ENCODE data around the gene PLXNB3.

The PLXNB3 gene

DNA sequence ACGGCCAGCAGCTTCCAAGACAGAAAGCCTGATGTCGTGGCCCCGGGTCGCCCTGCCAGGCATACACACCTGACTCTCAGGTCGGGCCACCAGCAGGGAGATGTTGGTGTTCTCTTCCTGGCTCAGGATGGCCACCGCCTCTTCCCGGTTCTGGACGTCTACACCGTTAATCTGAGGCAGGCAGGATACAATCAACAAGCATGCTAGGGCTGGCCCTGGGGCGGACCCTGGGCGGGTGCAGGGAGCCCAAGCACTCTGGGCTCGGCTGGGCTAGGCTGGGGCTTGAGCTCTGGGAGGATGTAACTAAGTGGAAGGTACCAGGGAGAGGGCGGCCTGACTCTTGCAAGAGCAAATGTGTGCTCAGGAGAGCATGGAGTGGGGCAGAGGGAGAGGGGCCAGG, 41.4 kb downstream of the PLXNB3 start:
- H3K79me2 ChIP-seq (ENCODE audit: insufficient read depth, low read length), result no peaks in the 10 kb centered on the region
- no peaks in the 10 kb centered on the region for H3K9me2 ChIP-seq (replicated peaks; ENCODE audit: insufficient read depth, low read length)
- no peaks in the 10 kb centered on the region for H3F3A ChIP-seq (ENCODE audit: insufficient read depth)
- H3K9me3 ChIP-seq (ENCODE audit: insufficient read depth, low read length), result no peaks in the 10 kb centered on the region
- H2AFZ ChIP-seq (ENCODE audit: low read depth, low read length, severe bottlenecking), result no peak overlapping the region
- no peaks in the 10 kb centered on the region for H4K20me1 ChIP-seq (ENCODE audit: low read depth, low read length)
- no peak overlapping the region for H3K4me2 ChIP-seq (ENCODE audit: low read depth, low read length, poor library complexity, severe bottlenecking)
- no peaks in the 10 kb centered on the region for H3K36me3 ChIP-seq (ENCODE audit: low read length)
- no peaks in the 10 kb centered on the region for H3K27me3 ChIP-seq (ENCODE audit: low read length)
- no peak for TF ChIP-seq EZH2phosphoT487 (conservative IDR thresholded peaks at IDR 0.05; ENCODE audit: low read length)
- TF ChIP-seq, protein P1, sequence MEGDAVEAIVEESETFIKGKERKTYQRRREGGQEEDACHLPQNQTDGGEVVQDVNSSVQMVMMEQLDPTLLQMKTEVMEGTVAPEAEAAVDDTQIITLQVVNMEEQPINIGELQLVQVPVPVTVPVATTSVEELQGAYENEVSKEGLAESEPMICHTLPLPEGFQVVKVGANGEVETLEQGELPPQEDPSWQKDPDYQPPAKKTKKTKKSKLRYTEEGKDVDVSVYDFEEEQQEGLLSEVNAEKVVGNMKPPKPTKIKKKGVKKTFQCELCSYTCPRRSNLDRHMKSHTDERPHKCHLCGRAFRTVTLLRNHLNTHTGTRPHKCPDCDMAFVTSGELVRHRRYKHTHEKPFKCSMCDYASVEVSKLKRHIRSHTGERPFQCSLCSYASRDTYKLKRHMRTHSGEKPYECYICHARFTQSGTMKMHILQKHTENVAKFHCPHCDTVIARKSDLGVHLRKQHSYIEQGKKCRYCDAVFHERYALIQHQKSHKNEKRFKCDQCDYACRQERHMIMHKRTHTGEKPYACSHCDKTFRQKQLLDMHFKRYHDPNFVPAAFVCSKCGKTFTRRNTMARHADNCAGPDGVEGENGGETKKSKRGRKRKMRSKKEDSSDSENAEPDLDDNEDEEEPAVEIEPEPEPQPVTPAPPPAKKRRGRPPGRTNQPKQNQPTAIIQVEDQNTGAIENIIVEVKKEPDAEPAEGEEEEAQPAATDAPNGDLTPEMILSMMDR (IDR thresholded peaks at IDR 0.05; ENCODE audit: insufficient read depth, low read length, poor library complexity, severe bottlenecking), result no peak
- H3K27ac ChIP-seq (ENCODE audit: low read depth, low read length), result no peak overlapping the region
- H3K9ac ChIP-seq (ENCODE audit: low read length), result no peak overlapping the region
- no peak overlapping the region for H3K4me3 ChIP-seq (ENCODE audit: insufficient read depth, low read length, poor library complexity, severe bottlenecking)

DNA sequence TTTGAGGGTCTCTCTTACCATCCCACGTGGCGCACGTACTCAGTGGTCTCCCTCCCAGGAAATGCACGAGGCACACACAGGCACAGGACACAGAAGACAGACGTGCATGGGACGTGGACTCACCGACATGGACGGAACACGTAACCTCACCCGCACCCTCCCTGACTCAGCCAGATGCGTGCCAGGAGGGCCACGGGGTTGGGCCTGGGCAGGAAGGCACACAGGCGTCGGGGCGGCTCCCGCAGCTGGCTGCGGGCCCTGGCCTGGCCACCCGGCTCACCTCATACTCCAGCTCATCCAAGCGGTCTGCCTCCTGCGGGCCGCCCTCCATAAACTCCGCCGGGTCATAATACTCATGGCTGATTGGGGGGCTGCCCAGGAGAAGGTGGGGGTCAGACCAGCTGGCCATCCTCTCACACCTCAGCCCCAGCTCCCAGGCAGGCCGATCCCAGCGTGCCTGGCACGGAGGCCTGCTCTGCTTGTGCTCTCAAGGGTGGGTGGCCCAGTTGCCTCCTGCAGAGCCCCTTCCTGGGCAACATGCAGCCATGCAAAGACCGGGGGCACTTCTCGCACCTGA, 43.0 kb downstream of the PLXNB3 start:
- Histone ChIP-seq H3F3A (ENCODE audit: insufficient read depth) (no peaks in the 10 kb centered on the region), H2AFZ (ENCODE audit: low read depth, low read length, severe bottlenecking) (no peak overlapping the region), H3K9me2 (replicated peaks; ENCODE audit: insufficient read depth, low read length) (no peaks in the 10 kb centered on the region), H3K36me3 (ENCODE audit: low read length) (no peaks in the 10 kb centered on the region), H3K27me3 (ENCODE audit: low read length) (no peaks in the 10 kb centered on the region), H3K4me2 (ENCODE audit: low read depth, low read length, poor library complexity, severe bottlenecking) (no peak overlapping the region), H3K9ac (ENCODE audit: low read length) (no peak overlapping the region), H3K9me3 (ENCODE audit: insufficient read depth, low read length) (no peaks in the 10 kb centered on the region), H3K4me3 (ENCODE audit: insufficient read depth, low read length, poor library complexity, severe bottlenecking) (no peak overlapping the region), H3K79me2 (ENCODE audit: insufficient read depth, low read length) (no peaks in the 10 kb centered on the region), H3K27ac (ENCODE audit: low read depth, low read length) (no peak overlapping the region), H4K20me1 (ENCODE audit: low read depth, low read length) (no peaks in the 10 kb centered on the region)
- no peak for TF ChIP-seq EZH2phosphoT487 (conservative IDR thresholded peaks at IDR 0.05; ENCODE audit: low read length)

- Histone ChIP-seq H3K4me3 (ENCODE audit: insufficient read depth, low read length, poor library complexity, severe bottlenecking) (no peak overlapping the region), H3F3A (ENCODE audit: insufficient read depth) (no peaks in the 10 kb centered on the region), H2AFZ (ENCODE audit: low read depth, low read length, severe bottlenecking) (no peak overlapping the region), H3K9me3 (ENCODE audit: insufficient read depth, low read length) (no peaks in the 10 kb centered on the region), H3K4me2 (ENCODE audit: low read depth, low read length, poor library complexity, severe bottlenecking) (no peak overlapping the region), H3K9ac (ENCODE audit: low read length) (no peak overlapping the region), H3K36me3 (ENCODE audit: low read length) (no peaks in the 10 kb centered on the region), H3K27ac (ENCODE audit: low read depth, low read length) (no peak overlapping the region), H3K27me3 (ENCODE audit: low read length) (no peaks in the 10 kb centered on the region), H4K20me1 (ENCODE audit: low read depth, low read length) (no peaks in the 10 kb centered on the region), H3K9me2 (replicated peaks; ENCODE audit: insufficient read depth, low read length) (no peaks in the 10 kb centered on the region), H3K79me2 (ENCODE audit: insufficient read depth, low read length) (no peaks in the 10 kb centered on the region)
- no peak for TF ChIP-seq EZH2phosphoT487 (conservative IDR thresholded peaks at IDR 0.05; ENCODE audit: low read length)
- TF ChIP-seq, protein P1 (IDR thresholded peaks at IDR 0.05; ENCODE audit: insufficient read depth, low read length, poor library complexity, severe bottlenecking), result no peak
Observed at GRCh38 chrX:153807976-153808375, 43.9 kb downstream of the PLXNB3 start.

DNA sequence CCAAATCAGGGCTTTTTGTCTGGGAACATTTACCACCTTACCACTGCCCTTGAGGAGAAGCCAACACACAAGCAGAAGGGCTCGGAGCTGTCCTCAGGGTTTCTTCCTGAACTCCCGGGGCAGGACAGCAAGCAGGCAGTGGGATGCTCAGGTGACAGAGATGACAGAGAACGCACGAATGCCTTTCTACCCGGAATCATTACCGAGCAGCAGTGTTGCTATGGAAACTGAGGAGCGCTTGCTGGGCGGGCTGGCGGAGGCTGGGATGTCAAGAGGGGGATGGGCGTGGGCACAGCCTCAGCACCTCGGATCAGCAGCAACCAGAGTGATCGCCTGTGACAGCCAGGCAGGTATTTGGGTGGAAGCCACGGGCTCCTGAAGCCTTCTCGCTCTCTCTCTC, 48.2 kb downstream of the PLXNB3 start:
- Histone ChIP-seq H3F3A (ENCODE audit: insufficient read depth) (no peaks in the 10 kb centered on the region), H3K4me2 (ENCODE audit: low read depth, low read length, poor library complexity, severe bottlenecking) (no peak overlapping the region), H4K20me1 (ENCODE audit: low read depth, low read length) (no peaks in the 10 kb centered on the region), H2AFZ (ENCODE audit: low read depth, low read length, severe bottlenecking) (no peak overlapping the region), H3K27ac (ENCODE audit: low read depth, low read length) (no peak overlapping the region), H3K27me3 (ENCODE audit: low read length) (no peaks in the 10 kb centered on the region), H3K9me2 (replicated peaks; ENCODE audit: insufficient read depth, low read length) (no peaks in the 10 kb centered on the region), H3K36me3 (ENCODE audit: low read length) (no peaks in the 10 kb centered on the region), H3K4me3 (ENCODE audit: insufficient read depth, low read length, poor library complexity, severe bottlenecking) (no peak overlapping the region), H3K9ac (ENCODE audit: low read length) (no peak overlapping the region), H3K79me2 (ENCODE audit: insufficient read depth, low read length) (no peaks in the 10 kb centered on the region), H3K9me3 (ENCODE audit: insufficient read depth, low read length) (no peaks in the 10 kb centered on the region)
- TF ChIP-seq, protein P1 (IDR thresholded peaks at IDR 0.05; ENCODE audit: insufficient read depth, low read length, poor library complexity, severe bottlenecking), result no peak
- TF ChIP-seq EZH2phosphoT487 (conservative IDR thresholded peaks at IDR 0.05; ENCODE audit: low read length), result no peak
